Stimulated activated CD4-positive, alpha-beta T cell treated with anti-CD3 and anti-CD28 coated beads, Interleukin-12 subunit alpha, Interleukin-12 subunit beta, amount 100 ng/mL, for 48 hours (primary cell): ENCODE measurements around the gene MAN2B2.

Experiments used
- DNase-seq, 3 donors: peaks; one replicate each; pipeline ENCODE4 v3.0.0-alpha.2; 2020; ENCODE audit warnings: low read depth in 2 of 3, low spot score in 1 of 3

The MAN2B2 gene

DNA sequence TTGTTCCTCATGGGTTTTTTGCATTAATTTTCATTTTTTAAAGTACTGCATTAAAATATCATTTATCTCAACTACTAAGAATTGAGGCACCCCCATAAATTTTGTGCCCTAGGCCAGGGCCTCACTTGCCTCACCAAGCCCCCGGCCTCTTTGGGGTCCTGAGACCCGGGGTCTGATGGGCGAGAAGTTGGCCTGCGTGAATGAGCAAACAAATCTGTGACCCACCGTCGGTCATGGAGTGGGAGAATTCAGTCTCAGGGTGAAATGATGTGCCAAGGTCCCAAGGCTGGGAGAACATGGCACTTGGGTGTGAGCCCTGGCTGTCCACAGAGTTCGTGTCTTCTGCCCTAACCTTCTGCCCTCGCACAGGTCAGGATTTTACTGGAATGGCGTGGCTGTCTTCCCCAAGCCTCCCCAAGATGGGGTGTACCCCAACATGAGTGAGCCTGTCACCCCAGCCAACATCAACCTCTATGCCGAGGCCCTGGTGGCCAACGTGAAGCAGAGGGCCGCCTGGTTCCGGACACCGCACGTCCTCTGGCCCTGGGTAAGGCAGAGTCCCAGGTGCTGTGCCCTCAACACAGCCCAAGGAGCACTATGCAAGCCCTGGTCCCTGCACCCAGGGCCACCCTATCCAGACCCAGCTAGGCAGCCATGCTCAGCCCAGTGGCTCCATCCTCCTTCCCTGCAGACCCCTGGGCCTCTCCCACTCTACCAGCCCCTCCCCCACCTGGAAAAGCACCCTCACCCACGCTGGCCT lies 18.0 kb downstream of the MAN2B2 start:
- DNase-seq = no peak

DNA sequence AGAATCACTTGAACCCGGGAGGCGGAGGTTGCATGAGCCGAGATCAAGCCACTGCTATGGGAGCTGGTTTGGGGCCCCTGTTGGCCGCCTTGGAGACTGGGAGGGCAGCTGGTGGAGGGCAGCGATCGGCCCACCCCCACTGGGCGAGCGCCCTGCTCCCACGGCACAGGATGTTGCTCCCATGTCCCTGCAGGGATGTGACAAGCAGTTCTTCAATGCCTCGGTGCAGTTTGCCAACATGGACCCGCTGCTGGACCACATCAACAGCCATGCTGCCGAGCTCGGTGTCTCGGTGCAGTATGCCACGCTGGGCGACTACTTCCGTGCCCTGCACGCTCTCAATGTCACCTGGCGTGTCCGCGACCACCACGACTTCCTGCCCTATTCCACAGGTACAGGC lies 19.4 kb downstream of the MAN2B2 start:
- no peak for DNase-seq

DNA sequence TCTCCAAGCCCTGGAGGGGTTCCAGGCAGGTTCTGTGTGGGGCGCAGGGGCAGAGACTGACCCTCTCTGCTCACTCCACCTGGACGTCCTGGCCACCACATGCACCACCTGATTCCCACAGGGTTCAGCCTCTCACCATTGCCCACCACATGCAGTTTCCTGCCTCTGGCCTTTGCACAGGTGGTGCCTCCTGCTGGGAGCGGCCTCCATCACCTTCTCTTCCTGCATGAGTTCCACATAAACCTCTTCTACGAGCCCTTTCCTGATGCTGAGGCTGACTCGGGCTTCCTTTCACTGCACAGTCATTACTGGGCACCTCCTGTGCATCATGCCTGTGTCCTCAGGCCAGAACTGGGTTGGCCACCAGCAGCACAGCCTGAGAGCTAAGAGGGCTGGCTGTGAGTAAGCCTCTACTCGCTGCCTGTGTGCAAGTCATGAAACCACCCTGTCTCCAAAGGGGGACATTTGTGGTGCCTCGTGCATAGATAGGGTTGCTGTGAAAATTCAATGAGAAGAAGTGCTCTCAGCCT lies 19.9 kb downstream of the MAN2B2 start:
- no peak for DNase-seq

DNA sequence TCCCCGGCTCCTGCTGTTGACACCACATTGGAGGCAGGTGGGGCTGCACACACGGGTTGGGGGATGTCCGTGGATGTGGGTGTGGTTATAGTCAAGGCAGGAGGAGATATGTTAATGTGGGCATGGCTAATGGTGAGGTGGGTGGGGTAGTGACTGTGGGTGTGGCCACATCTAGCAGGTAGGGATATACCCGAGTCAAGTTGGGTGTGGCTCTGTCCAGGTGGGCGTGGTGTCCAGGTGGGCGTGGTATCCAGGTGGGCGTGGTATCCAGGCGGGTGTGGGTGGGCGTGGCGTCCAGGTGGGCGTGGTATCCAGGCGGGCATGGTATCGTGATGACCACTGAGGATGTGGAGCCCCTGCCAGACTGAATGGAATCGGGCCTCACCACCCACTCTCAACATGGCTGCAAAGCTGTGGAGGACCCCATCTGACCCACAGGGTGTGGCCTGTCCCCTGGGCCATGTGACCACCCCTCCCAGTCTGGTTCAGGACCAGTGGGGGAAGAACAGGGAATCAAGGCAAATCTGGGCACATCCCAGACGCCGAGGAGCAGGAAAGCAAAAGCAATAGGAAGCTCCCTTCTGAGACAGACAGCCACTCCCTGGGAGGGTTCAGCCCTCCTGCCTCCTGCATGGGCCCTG lies 21.0 kb downstream of the MAN2B2 start:
- DNase-seq = no peak

DNA sequence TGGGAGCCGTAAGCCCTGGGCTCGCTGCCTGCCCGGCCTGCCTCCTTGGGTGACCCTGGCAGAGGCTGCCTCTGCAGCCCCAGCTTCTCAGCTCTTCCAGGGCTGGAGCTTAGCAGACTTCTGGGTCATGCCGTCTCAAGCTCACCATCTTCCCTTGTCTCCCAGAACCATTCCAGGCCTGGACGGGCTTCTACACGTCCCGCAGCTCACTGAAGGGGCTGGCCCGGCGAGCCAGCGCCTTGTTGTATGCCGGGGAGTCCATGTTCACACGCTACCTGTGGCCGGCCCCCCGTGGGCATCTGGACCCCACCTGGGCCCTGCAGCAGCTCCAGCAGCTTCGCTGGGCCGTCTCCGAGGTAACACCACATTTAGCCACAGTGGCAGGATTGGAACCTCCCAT lies 22.0 kb downstream of the MAN2B2 start:
- no peak for DNase-seq

DNA sequence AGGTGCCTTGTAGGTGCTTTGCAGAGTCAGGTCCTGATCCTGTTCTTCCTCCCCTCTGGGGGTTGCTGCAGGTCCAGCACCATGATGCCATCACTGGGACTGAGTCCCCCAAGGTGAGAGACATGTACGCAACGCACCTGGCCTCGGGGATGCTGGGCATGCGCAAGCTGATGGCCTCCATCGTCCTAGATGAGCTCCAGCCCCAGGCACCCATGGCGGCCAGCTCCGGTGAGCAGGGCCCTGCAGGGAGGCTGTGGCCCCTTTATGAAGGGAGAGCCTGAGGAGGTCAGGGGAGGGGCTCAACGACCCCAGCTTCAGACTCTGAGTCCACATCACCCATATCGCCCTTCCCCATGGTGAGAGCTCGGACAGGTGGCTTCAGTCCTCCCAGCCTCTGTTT lies 23.1 kb downstream of the MAN2B2 start:
- DNase-seq = no peak

DNA sequence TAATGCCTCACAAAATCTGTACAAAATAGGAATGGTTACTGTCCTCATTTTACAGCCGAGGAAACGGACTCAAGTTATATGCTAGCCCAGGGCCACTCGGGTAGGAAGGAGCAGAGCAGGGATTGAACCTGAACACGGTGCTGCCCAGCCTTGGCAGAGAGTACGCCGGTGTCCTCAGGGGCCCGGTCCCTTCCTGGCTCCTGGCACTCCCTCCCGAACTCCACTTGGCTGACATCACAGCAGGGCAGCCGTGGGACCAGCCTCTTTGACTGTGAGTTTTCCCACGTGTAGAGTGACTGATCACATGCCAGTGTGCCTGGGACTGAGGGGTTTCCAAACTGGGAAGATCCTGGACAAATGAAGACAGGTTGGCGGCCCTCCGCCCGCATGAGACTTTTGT lies 23.7 kb downstream of the MAN2B2 start:
- DNase-seq = no peak

DNA sequence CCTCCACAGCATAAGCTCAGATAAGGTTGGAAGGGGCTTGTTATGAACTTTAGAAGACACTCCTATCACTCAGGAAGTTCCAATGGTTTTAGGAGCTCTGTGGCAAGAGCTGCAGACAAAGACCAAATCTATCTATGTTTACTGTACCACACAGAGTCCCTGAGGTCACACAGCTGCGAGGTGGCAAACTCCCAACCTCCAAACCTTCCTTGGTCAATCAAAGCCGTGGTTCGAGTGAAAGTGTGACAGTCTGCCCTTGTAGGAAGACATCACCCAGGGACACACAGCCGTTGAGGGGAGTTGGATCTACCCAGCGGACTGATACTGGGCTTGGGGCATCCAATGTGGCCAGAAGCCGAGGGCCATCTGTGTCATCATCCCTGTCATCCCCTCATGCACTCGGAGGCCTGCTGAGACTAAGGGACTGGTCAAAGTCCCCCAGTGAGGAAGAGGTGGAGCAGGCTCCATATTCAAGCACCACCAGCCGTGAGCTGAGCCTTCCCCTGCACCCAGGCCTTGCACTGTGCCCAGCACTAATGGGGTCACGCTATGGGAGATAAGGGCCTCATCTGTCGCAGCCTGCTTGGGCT lies 26.8 kb downstream of the MAN2B2 start:
- DNase-seq = no peak

DNA sequence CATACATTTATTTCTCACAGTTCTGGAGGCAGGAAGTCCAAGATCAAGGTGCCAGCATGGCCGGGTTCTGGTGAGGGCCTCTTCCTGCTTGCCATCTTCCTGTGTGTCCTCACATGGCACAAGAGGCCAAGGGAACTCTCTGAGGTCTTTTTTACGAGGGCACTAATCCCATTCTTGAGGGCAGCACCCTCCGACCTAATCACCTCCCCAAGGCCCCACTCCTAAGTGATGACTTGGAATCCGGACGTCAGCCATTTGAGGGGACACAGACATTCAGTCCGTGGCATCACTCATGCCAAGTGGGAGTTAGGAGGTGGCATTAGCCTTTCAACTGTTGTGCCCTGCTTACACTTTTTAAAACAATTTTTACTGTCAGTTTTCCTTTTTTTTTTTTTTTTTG lies 27.3 kb downstream of the MAN2B2 start:
- DNase-seq = no peak

DNA sequence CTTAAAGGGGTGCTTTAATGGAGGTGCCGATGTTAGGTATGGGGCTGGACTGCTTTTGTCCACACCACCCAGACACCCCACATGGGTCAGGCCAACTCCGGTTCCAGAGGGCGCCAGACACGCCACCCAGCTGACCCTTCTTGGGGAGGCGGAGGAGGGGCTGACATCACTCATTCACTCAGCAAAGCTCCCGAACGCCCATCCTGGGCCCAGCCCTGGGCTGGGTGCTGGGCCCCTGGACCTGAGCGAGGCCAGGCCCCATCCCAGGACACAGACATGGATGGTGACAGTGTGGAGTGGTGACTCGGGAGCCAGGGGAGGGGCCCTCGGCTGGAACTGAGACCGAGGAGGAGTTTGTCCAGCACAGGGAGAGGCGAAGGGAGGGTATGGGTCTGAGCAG lies 28.1 kb downstream of the MAN2B2 start:
- no peak for DNase-seq

DNA sequence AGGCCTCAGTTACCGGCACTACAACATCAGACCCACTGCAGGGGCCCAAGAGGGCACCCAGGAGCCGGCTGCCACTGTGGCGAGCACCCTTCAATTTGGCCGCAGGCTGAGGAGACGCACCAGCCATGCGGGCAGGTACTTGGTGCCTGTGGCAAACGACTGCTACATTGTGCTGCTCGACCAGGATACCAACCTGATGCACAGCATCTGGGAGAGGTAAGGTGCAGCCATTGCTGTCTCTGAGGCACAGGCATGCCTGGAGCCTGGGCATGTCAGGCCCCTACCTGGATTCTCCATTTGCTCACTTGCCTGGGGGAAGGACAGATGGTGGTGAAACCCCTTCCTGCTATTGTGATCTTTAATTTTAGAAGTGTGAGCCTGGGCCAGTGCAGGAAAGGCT lies 30.1 kb downstream of the MAN2B2 start:
- no peak for DNase-seq

DNA sequence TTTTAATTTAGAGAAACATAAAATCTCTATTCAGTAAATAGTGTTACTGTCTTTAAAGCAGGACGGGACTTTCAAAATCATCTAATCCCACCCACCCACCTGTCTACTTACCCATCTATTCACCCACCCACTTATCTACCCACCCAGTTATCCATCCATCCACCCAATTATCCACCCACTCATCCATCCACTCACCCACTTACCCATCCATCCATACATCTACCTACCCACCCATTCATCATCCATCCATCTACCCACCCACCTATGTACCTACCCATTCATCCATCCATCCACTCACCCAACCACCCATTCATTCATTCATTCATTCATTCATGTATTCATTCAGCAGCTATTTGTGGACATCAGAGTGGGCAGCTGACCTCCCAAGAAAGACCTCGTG lies 30.6 kb downstream of the MAN2B2 start:
- no peak for DNase-seq

DNA sequence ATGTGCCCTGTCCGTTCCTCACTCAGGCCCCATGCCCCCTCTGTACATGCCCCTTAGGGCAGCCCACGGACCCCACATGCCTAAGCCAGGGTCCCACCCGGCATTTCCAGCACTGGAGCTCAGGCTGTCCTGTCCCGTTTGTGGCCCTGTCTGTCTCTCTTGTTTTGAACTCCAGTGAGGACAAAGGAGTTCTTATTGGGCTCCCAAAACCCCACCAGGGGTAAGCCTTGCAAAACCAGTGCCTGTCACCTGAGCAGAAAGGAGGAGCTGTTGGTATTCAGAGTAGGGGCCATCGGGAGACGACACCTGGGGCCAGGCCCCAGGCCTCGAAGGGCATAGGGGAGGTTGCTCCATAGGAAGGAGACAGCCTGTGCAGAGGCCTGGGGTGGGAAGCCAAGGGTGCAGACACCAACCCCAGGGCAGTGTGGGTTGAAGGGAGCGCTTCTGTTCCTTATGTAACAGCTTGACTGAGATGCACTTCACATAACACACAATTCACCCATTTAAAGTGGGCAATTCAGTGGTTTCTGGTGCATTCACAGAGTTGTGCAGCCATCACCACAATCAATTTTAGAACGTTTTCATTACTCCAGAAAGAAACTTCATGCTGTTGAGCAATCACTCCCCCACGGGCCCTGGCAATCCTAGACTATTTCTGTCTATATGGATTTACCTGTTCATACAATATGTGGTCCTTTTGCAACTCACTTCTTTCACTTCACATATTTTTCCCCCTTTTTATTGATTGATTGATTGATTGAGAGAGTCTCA lies 31.7 kb downstream of the MAN2B2 start:
- DNase-seq = no peak

DNA sequence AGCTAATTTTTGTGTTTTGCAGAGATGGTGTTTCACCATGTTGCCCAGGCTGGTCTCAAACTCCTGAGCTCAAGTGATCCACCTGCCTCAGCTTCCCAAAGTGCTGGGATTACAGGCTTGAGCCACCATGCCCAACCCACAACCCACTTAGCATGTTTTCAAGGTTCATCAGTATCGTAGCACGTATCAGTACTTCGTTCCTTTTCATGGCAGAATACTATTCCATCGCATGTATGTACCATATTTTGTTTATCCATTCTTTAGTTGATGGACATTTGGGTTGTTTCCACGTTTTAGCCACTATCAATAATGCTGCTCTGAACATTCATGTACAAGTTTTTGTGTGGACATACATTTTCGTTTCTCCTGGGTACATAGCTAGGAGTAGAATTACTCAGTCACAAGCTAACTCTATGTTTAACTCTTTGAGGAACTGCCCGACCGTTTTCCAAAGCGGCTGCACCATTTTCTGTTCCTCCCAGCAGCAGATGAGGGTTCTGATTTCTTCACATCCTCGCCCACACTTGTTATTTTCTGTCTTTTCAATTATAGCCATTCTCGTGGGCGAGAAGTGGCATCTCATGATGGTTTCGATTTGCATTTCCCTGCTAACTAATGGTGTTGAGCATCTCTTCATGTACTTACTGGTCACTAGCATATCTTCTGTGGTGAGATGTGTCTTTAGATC lies 32.5 kb downstream of the MAN2B2 start:
- no peak for DNase-seq

DNA sequence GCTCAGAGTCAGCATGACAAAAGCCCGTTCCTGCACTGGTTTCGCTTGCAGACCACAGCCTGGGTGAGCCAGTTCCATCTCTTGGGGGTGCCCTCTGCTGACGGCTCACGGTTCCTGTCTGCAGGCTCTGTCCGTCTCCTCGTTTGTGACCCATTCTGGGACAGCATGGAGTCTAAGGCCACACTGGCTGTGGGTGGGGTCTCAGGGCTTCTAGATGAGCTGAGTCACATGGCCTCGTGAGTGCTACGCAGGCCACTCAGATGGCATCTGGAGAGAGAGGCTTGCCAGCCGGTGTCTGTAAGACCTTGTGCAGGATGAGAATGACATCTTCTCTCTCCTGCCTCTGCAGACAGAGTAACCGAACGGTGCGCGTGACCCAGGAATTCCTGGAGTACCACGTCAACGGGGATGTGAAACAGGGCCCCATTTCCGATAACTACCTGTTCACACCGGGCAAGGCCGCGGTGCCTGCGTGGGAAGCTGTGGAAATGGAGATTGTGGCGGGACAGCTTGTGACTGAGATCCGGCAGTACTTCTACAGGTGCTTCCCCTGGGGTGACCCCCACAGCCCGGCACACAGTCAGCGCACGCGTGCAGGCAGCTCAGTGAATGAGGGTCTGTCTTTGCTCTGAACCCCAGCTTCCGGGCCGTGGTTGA lies 33.9 kb downstream of the MAN2B2 start:
- DNase-seq = no peak

DNA sequence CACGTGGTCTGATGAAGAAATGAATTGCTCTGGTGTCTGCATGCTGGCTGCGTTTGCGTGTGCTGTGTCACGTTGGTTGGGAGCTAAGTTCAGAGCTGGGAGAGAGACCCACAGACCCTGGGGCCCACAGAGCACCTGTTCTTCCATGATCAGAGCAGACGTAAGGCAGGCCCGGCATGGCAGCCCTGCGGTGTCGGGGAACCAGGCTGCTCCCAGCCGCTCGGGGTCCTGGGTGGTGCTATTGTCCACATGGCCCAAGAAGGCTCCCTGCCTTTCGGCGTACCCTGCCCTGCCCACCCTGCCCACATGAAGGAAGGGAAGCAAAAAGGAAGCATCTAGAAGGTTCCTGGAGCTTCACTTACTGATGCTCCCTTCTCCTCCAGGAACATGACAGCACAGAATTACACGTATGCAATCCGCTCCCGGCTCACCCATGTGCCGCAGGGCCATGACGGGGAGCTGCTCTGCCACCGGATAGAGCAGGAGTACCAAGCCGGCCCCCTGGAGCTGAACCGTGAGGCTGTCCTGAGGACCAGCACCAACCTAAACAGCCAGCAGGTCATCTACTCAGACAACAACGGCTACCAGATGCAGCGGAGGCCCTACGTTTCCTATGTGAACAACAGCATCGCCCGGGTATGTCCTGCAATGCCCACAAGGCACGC lies 34.6 kb downstream of the MAN2B2 start:
- no peak for DNase-seq

DNA sequence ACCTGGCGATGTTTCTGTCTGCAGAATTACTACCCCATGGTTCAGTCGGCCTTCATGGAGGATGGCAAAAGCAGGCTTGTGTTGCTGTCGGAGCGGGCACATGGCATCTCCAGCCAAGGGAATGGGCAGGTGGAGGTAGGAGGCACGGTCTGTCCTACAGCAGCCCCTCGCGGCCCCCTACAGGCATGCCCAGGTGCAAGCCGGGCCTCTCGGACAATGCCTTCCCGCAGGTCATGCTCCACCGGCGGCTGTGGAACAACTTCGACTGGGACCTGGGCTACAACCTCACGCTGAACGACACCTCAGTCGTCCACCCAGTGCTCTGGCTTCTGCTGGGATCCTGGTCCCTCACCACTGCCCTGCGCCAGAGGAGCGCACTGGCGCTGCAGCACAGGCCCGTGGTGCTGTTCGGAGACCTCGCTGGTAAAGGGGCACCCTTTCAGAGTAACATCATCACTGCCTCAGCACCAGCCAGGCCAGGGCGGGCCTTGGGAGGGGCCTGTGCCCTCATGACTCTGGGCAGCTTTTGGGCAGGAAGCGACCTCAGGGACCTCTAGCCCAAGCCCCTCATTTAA lies 36.0 kb downstream of the MAN2B2 start:
- no peak for DNase-seq

DNA sequence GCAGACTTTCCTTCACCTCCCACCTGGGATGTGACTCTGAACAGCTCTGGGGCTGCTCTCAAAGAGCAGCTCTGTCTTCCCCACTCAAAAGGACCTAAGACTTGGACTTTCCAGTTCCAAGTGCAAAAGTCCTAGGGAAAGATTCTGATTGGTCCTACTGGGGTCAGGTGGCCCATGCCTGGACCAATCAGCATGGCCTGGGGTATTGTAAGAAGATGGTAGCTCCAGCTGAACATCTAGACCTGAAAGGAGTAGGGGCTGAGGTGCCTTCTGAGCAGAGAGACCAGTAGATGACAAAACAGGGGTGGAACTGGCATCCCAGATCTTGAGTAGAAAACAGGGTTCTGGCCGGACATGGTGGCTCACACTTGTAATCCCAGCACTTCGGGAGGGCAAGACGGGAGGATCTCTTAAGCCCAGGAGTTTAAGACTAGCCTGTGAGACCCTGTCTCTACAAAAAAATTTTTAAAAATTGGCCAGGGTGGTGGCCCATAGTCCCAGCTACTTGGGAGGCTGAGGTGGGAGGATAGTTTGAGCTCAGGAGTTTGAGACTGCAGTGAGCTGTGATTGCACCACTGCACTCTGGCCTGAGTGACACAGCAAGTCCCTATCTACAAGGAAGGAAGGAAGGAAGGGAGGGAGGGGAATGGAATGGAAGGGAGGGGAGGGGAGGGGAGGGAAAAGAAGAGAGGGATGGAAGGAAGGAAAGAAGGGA lies 38.1 kb downstream of the MAN2B2 start:
- DNase-seq = no peak
